Stomach smooth muscle (tissue), 2 donors: ENCODE results near the gene KRT15.

Experiments
- H3K27ac ChIP-seq: one replicate; pipeline ENCODE4 v1.7.0; 2013; ENCODE audit warnings: mild to moderate bottlenecking, low read length, inconsistent platforms
- H3K27me3 ChIP-seq, 2 donors: one replicate each; pipeline ENCODE4 v1.7.0; 2013; ENCODE audit warnings: low read length in 2 of 2; ENCODE audit not compliant: insufficient read depth in 2 of 2, control insufficient read depth in 1 of 2
- H3K36me3 ChIP-seq, 2 donors: one replicate each; pipeline ENCODE4 v1.7.0; 2013; ENCODE audit warnings: low read length in 2 of 2; ENCODE audit not compliant: control insufficient read depth in 2 of 2, insufficient read depth in 2 of 2
- H3K4me1 ChIP-seq: one replicate; pipeline ENCODE4 v1.7.0; 2013; ENCODE audit warnings: low read length; ENCODE audit not compliant: control insufficient read depth, insufficient read depth
- H3K4me3 ChIP-seq, 2 donors: one replicate each; pipeline ENCODE4 v1.7.0; 2013; ENCODE audit warnings: low read length in 2 of 2
- H3K9ac ChIP-seq, 2 donors: one replicate each; pipeline ENCODE4 v1.7.0; 2013; ENCODE audit warnings: low read length in 2 of 2, mild to moderate bottlenecking in 1 of 2
- H3K9me3 ChIP-seq, 2 donors: one replicate each; pipeline ENCODE4 v1.7.0; 2013; ENCODE audit warnings: low read length in 2 of 2; ENCODE audit not compliant: control insufficient read depth in 2 of 2
- donor health status: healthy.
- donor health status: Pancreatic carcinoma.

KRT15 gene

GRCh38 chr17:41489531-41489930, 29.2 kb downstream of the KRT15 start, which contains the start of gene KRT36:
Gene KRT36 (minus strand): TSS chr17:41489910. CDS start chr17:41489864, 46 bp downstream.
- Histone ChIP-seq H3K4me3 (no peak within 1 kb of the TSS), H3K27ac (no peak within 1 kb of the TSS), H3K4me1 (no peaks in the 10 kb centered on the region), H3K9ac (no peak within 1 kb of the TSS), H3K36me3 (no peaks in the 10 kb centered on the region), H3K9me3 (no peaks in the 10 kb centered on the region), H3K27me3 (peaks cover 0 to 2% of the 10 kb centered on the region in 2 donors)

- no peak overlapping the region for H3K4me3 ChIP-seq
- no peaks in the 10 kb centered on the region for H3K9me3 ChIP-seq
- no peak overlapping the region for H3K9ac ChIP-seq
- H3K27me3 ChIP-seq = peaks cover 0 to 2% of the 10 kb centered on the region in 2 donors
- H3K27ac ChIP-seq = no peak overlapping the region
- no peaks in the 10 kb centered on the region for H3K4me1 ChIP-seq
- no peaks in the 10 kb centered on the region for H3K36me3 ChIP-seq
Observed at GRCh38 chr17:41486809-41487530, 31.7 kb downstream of the KRT15 start.

- Histone ChIP-seq H3K9me3 (no peaks in the 10 kb centered on the region), H3K4me1 (no peaks in the 10 kb centered on the region), H3K27me3 (peaks cover 0 to 2% of the 10 kb centered on the region in 2 donors), H3K27ac (no peak overlapping the region), H3K9ac (no peak overlapping the region), H3K4me3 (no peak overlapping the region), H3K36me3 (no peaks in the 10 kb centered on the region)
Observed at GRCh38 chr17:41486316-41486715, 32.4 kb downstream of the KRT15 start.

GRCh38 chr17:41484920-41485904, 33.5 kb downstream of the KRT15 start:
- Histone ChIP-seq H3K4me1 (no peaks in the 10 kb centered on the region), H3K9me3 (no peaks in the 10 kb centered on the region), H3K27me3 (peaks cover 0 to 2% of the 10 kb centered on the region in 2 donors), H3K4me3 (no peak overlapping the region), H3K36me3 (no peaks in the 10 kb centered on the region), H3K27ac (no peak overlapping the region), H3K9ac (no peak overlapping the region)

GRCh38 chr17:41483991-41484826, 34.5 kb downstream of the KRT15 start:
- Histone ChIP-seq H3K36me3 (no peaks in the 10 kb centered on the region), H3K27ac (no peak overlapping the region), H3K9ac (no peak overlapping the region), H3K4me1 (no peaks in the 10 kb centered on the region), H3K9me3 (no peaks in the 10 kb centered on the region), H3K27me3 (peaks cover 0 to 2% of the 10 kb centered on the region in 2 donors), H3K4me3 (no peak overlapping the region)

GRCh38 chr17:41483531-41483930, 35.2 kb downstream of the KRT15 start:
- Histone ChIP-seq H3K9me3 (no peaks in the 10 kb centered on the region), H3K9ac (no peak overlapping the region), H3K4me3 (no peak overlapping the region), H3K4me1 (no peaks in the 10 kb centered on the region), H3K36me3 (no peaks in the 10 kb centered on the region), H3K27ac (no peak overlapping the region), H3K27me3 (peaks cover 0 to 2% of the 10 kb centered on the region in 2 donors)

GRCh38 chr17:41481036-41481435, 37.7 kb downstream of the KRT15 start, which contains the start of gene KRT35:
Gene KRT35 (minus strand): TSS chr17:41481151. CDS start chr17:41481097, 54 bp downstream.
- Histone ChIP-seq H3K9ac (no peak within 1 kb of the TSS), H3K27me3 (no peaks in the 10 kb centered on the region), H3K9me3 (no peaks in the 10 kb centered on the region), H3K36me3 (no peaks in the 10 kb centered on the region), H3K4me3 (no peak within 1 kb of the TSS), H3K27ac (no peak within 1 kb of the TSS), H3K4me1 (no peaks in the 10 kb centered on the region)

- no peaks in the 10 kb centered on the region for H3K9me3 ChIP-seq
- H3K36me3 ChIP-seq = no peaks in the 10 kb centered on the region
- no peak overlapping the region for H3K27ac ChIP-seq
- H3K4me3 ChIP-seq = no peak overlapping the region
- H3K9ac ChIP-seq = no peak overlapping the region
- H3K4me1 ChIP-seq = no peaks in the 10 kb centered on the region
- no peaks in the 10 kb centered on the region for H3K27me3 ChIP-seq
Observed at GRCh38 chr17:41480581-41480980, 38.1 kb downstream of the KRT15 start.

- Histone ChIP-seq H3K27me3 (no peaks in the 10 kb centered on the region), H3K4me3 (no peak overlapping the region), H3K4me1 (no peaks in the 10 kb centered on the region), H3K27ac (no peak overlapping the region), H3K36me3 (no peaks in the 10 kb centered on the region), H3K9me3 (no peaks in the 10 kb centered on the region), H3K9ac (no peak overlapping the region)
Observed at GRCh38 chr17:41480136-41480535, 38.6 kb downstream of the KRT15 start.

GRCh38 chr17:41478237-41478636, 40.5 kb downstream of the KRT15 start:
- Histone ChIP-seq H3K9ac (no peak overlapping the region), H3K4me1 (no peaks in the 10 kb centered on the region), H3K27me3 (no peaks in the 10 kb centered on the region), H3K4me3 (no peak overlapping the region), H3K36me3 (no peaks in the 10 kb centered on the region), H3K27ac (no peak overlapping the region), H3K9me3 (no peaks in the 10 kb centered on the region)
